ENCODE measurements around the gene ZNF70. TPM values are rescaled to one million over a fixed set of nuclear protein-coding genes. Genes with fewer than 3 reads are reported as not detected.

Gene ZNF70
- total RNA-seq, 1 experiment from 2014 or later, result 9.7 TPM

- no peak overlapping the region for H3K4me3 ChIP-seq (ENCODE audit: low read depth, low read length, poor library complexity, severe bottlenecking)
- DNase-seq (ENCODE audit: low spot score), result no peak
- H3K4me1 ChIP-seq (ENCODE audit: insufficient read depth, low read length, poor library complexity, severe bottlenecking), result no peaks in the 10 kb centered on the region
- no peaks in the 10 kb centered on the region for H3K9me3 ChIP-seq (ENCODE audit: low read depth, low read length, poor library complexity, severe bottlenecking)
- POLR2A ChIA-PET (ENCODE audit: low non-redundant PET), result no interaction called here
- TF ChIP-seq EZH2 (IDR thresholded peaks at IDR 0.05; ENCODE audit: borderline replicate concordance, low read depth, low read length, poor library complexity, severe bottlenecking), result no peak
- TF ChIP-seq CTCF (conservative IDR thresholded peaks at IDR 0.05; ENCODE audit: low read depth, low read length), result no peak
- CTCF ChIA-PET, result no interaction called here
- H3K36me3 ChIP-seq (ENCODE audit: insufficient read depth, low read length, poor library complexity, severe bottlenecking), result peaks cover 8% of the 10 kb centered on the region
- H3K27me3 ChIP-seq (replicated peaks; ENCODE audit: insufficient read depth, low read depth, low read length, poor library complexity), result no peaks in the 10 kb centered on the region
- intact Hi-C loops (cut with micrococcal nuclease; ENCODE audit: unreplicated experiment), result no loop called here
- no peak overlapping the region for H3K27ac ChIP-seq (ENCODE audit: low read depth, low read length, poor library complexity, severe bottlenecking)
- BruUV-seq (replicated peaks), result no TSS peak
Observed at GRCh38 chr22:23692598-23693291, 58.2 kb downstream of the ZNF70 start.

DNA sequence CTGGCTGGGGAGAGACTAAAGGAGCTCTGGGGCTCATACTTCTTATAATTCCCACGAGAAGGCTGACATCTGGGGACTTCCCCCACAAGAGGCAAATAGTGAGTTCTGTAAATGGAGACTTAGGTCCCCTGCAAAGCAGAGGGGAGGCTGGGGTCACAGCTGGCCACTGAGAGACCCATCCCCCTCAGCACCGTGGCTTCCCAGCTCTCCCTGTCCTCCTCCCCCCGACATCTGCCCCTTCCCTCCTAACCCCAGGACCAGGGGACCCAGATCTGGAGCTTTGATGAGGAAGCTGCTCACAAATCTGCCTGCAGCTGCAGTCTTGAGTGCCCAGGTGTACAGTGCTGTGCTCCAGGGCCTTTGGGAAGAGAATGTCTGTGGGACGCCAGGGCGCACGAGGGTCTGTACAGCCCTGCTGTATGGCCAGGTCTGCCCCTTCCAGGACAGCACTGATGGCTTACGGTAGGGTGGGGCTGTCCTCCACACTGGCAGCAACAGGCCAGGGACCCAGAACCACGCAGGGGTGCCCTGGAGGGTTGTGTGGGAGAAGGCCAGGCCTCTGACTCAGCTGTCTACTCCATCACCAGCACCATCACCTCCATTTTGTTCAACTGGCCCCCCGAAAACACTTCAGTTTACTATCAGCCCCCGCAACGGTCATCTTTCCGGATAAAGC is 59.0 kb downstream of the ZNF70 start:
- TF ChIP-seq CTCF (conservative IDR thresholded peaks at IDR 0.05; ENCODE audit: low read depth, low read length) (no peak), EZH2 (IDR thresholded peaks at IDR 0.05; ENCODE audit: borderline replicate concordance, low read depth, low read length, poor library complexity, severe bottlenecking) (no peak)
- peaks cover 8% of the 10 kb centered on the region for H3K36me3 ChIP-seq (ENCODE audit: insufficient read depth, low read length, poor library complexity, severe bottlenecking)
- no peak overlapping the region for H3K4me3 ChIP-seq (ENCODE audit: low read depth, low read length, poor library complexity, severe bottlenecking)
- H3K27me3 ChIP-seq (replicated peaks; ENCODE audit: insufficient read depth, low read depth, low read length, poor library complexity), result no peaks in the 10 kb centered on the region
- H3K4me1 ChIP-seq (ENCODE audit: insufficient read depth, low read length, poor library complexity, severe bottlenecking), result no peaks in the 10 kb centered on the region
- intact Hi-C loops (cut with micrococcal nuclease; ENCODE audit: unreplicated experiment), result no loop called here
- no TSS peak for BruUV-seq (replicated peaks)
- no peak for DNase-seq (ENCODE audit: low spot score)
- no peaks in the 10 kb centered on the region for H3K9me3 ChIP-seq (ENCODE audit: low read depth, low read length, poor library complexity, severe bottlenecking)
- no peak overlapping the region for H3K27ac ChIP-seq (ENCODE audit: low read depth, low read length, poor library complexity, severe bottlenecking)
- CTCF ChIA-PET, result no interaction called here
- POLR2A ChIA-PET (ENCODE audit: low non-redundant PET), result no interaction called here

DNA sequence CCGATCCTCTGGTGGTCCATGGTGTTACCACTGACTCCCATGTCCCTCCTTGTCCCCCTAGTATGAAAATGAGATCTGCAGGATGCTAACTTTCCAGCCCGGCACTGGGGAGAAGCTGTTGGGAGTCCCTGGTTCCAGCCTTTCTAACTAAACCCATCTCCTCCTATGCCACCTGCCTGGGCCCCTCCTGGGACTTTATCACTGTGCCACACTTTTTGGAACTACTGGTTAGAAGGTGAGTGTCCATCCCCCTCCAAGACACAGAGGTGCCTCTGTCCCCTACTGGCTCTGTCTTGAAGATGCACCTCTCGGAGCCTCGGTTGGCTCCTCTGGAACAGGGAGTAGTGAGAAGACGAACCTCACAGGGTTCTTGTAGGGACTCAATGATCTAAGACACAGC is 60.2 kb downstream of the ZNF70 start, which contains the start of gene RGL4:
RGL4 (plus strand) TSS at position 301 of the 400 bp plus-strand sequence. CDS start 1,018 bp downstream, outside the sequence.
- no peaks in the 10 kb centered on the region for H3K9me3 ChIP-seq (ENCODE audit: low read depth, low read length, poor library complexity, severe bottlenecking)
- H3K27ac ChIP-seq (ENCODE audit: low read depth, low read length, poor library complexity, severe bottlenecking), result no peak within 1 kb of the TSS
- no peaks in the 10 kb centered on the region for H3K4me1 ChIP-seq (ENCODE audit: insufficient read depth, low read length, poor library complexity, severe bottlenecking)
- H3K36me3 ChIP-seq (ENCODE audit: insufficient read depth, low read length, poor library complexity, severe bottlenecking), result peaks cover 8% of the 10 kb centered on the region
- no peak for DNase-seq (ENCODE audit: low spot score)
- ChIA-PET CTCF (no interaction called here), POLR2A (ENCODE audit: low non-redundant PET) (no interaction called here)
- intact Hi-C loops (cut with micrococcal nuclease; ENCODE audit: unreplicated experiment), result no loop called here
- no peaks in the 10 kb centered on the region for H3K27me3 ChIP-seq (replicated peaks; ENCODE audit: insufficient read depth, low read depth, low read length, poor library complexity)
- TF ChIP-seq EZH2 (IDR thresholded peaks at IDR 0.05; ENCODE audit: borderline replicate concordance, low read depth, low read length, poor library complexity, severe bottlenecking) (no peak), CTCF (conservative IDR thresholded peaks at IDR 0.05; ENCODE audit: low read depth, low read length) (no peak)
- no peak within 1 kb of the TSS for H3K4me3 ChIP-seq (ENCODE audit: low read depth, low read length, poor library complexity, severe bottlenecking)
- no TSS peak for BruUV-seq (replicated peaks)

Data from A673 (cell line).